OCI-LY1 (cell line): ENCODE measurements around the gene CHRNB1.

Experiments
- H2AFZ ChIP-seq: fragments of 200-600 bp; sonication (generic), shearing (Covaris generic); 2 replicates; pipeline ENCODE4 v1.6.0; 2014; ENCODE audit warnings: antibody characterized with exemption, mild to moderate bottlenecking, low read length
- H3F3A ChIP-seq: fragments of 200-600 bp; sonication (generic), shearing (Covaris generic); 2 replicates; pipeline ENCODE4 v1.6.0; 2014; ENCODE audit warnings: mild to moderate bottlenecking, antibody characterized with exemption, low read length, moderate library complexity; ENCODE audit not compliant: insufficient read depth
- H3K27ac ChIP-seq: fragments of 200-600 bp; sonication (generic); 2 replicates; pipeline ENCODE4 v1.5.1; 2014; ENCODE audit warnings: low read length, mixed run types, mild to moderate bottlenecking, low read depth; ENCODE audit not compliant: poor library complexity, severe bottlenecking
- H3K27me3 ChIP-seq: fragments of 200-600 bp; sonication (generic); 2 replicates; pipeline ENCODE4 v1.6.0; 2014; ENCODE audit warnings: antibody characterized with exemption, mild to moderate bottlenecking, low read length, moderate library complexity; ENCODE audit not compliant: insufficient read depth
- H3K36me3 ChIP-seq: fragments of 200-600 bp; sonication (generic); 2 replicates; pipeline ENCODE4 v1.6.1; 2014; ENCODE audit warnings: mild to moderate bottlenecking, antibody characterized with exemption, low read length, moderate library complexity, mixed read lengths; ENCODE audit not compliant: insufficient read depth
- H3K4me1 ChIP-seq: fragments of 200-600 bp; sonication (generic); 2 replicates; pipeline ENCODE4 v1.5.1; 2014; ENCODE audit warnings: mild to moderate bottlenecking, low read length, moderate library complexity; ENCODE audit not compliant: insufficient read depth, severe bottlenecking
- H3K4me2 ChIP-seq: fragments of 200-600 bp; sonication (generic), shearing (Covaris generic); 2 replicates; pipeline ENCODE4 v1.6.1; 2014; ENCODE audit warnings: low read length
- H3K4me3 ChIP-seq: fragments of 200-600 bp; sonication (generic); 2 replicates; pipeline ENCODE4 v1.5.1; 2014; ENCODE audit warnings: low read length, low read depth, mild to moderate bottlenecking, mixed read lengths; ENCODE audit not compliant: poor library complexity, severe bottlenecking
- H3K79me2 ChIP-seq: fragments of 200-600 bp; shearing (Covaris generic); 2 replicates; pipeline ENCODE4 v1.6.1; 2016; ENCODE audit warnings: mixed run types, low read length, mixed read lengths; ENCODE audit not compliant: insufficient read depth
- H3K9ac ChIP-seq: fragments of 200-600 bp; sonication (generic), shearing (Covaris generic); 2 replicates; pipeline ENCODE4 v1.6.1; 2014; ENCODE audit warnings: mild to moderate bottlenecking, low read length, mixed read lengths
- H3K9me2 ChIP-seq: fragments of 200-600 bp; sonication (generic), shearing (Covaris generic); 2 replicates; pipeline ENCODE4 v1.6.1; 2014; ENCODE audit warnings: low read depth, mild to moderate bottlenecking, low read length, mixed read lengths
- H3K9me3 ChIP-seq: fragments of 200-600 bp; shearing (Covaris generic); 2 replicates; pipeline ENCODE4 v1.6.1; 2014; ENCODE audit warnings: low read length, mixed read lengths
- H4K20me1 ChIP-seq: fragments of 200-600 bp; sonication (generic), shearing (Covaris generic); 2 replicates; pipeline ENCODE4 v1.6.0; 2016; ENCODE audit warnings: mild to moderate bottlenecking, low read length; ENCODE audit not compliant: insufficient read depth
- CTCF ChIP-seq: fragments of 200-600 bp; sonication (generic), shearing (Covaris generic); IDR thresholded peaks from 2 replicates; pipeline ENCODE4 v1.5.1; 2017; ENCODE audit warnings: mild to moderate bottlenecking, antibody characterized with exemption, low read length, moderate library complexity, mixed read lengths
- EZH2 ChIP-seq: fragments of 200-600 bp; sonication (generic), shearing (Covaris generic); IDR thresholded peaks from 2 replicates; pipeline ENCODE4 v1.8.0; 2017; ENCODE audit warnings: borderline replicate concordance, mixed run types, mild to moderate bottlenecking, antibody characterized with exemption, low read length, moderate library complexity, mixed read lengths

CHRNB1 gene

GRCh38 chr17:7403043-7403726 lies 41.7 kb upstream of the CHRNB1 start:
- peaks cover 15% of the 10 kb centered on the region for H3K4me1 ChIP-seq
- no peaks in the 10 kb centered on the region for H4K20me1 ChIP-seq
- TF ChIP-seq CTCF (no peak), EZH2 (no peak)
- no peak overlapping the region for H3K27ac ChIP-seq
- 0 out of 2 replicates have a peak, but pooled peaks cover 3% of the 10 kb centered on the region for H3F3A ChIP-seq
- no peak overlapping the region for H2AFZ ChIP-seq
- peak overlapping the region; percentile 85 for H3K4me2 ChIP-seq
- no peaks in the 10 kb centered on the region for H3K9me2 ChIP-seq
- no peaks in the 10 kb centered on the region for H3K9me3 ChIP-seq
- peak overlapping the region; percentile 78 for H3K9ac ChIP-seq
- no peaks in the 10 kb centered on the region for H3K36me3 ChIP-seq
- peak overlapping the region; percentile 77 for H3K4me3 ChIP-seq
- H3K27me3 ChIP-seq, result peaks cover 9% of the 10 kb centered on the region
- H3K79me2 ChIP-seq, result no peaks in the 10 kb centered on the region

- Histone ChIP-seq H2AFZ (no peak overlapping the region), H3K4me3 (peak overlapping the region; percentile 77), H3K79me2 (no peaks in the 10 kb centered on the region), H3F3A (0 out of 2 replicates have a peak, but pooled peaks cover 3% of the 10 kb centered on the region), H3K27me3 (peaks cover 9% of the 10 kb centered on the region), H3K36me3 (no peaks in the 10 kb centered on the region), H3K27ac (no peak overlapping the region), H3K4me2 (peak overlapping the region; percentile 85), H3K4me1 (peaks cover 15% of the 10 kb centered on the region), H3K9ac (peak overlapping the region; percentile 78), H3K9me2 (no peaks in the 10 kb centered on the region), H4K20me1 (no peaks in the 10 kb centered on the region), H3K9me3 (no peaks in the 10 kb centered on the region)
- no peak for TF ChIP-seq CTCF
- TF ChIP-seq EZH2, result no peak
These were observed 41.2 kb upstream of the CHRNB1 start for GRCh38 chr17:7403727-7403976.

GRCh38 chr17:7403977-7404736 lies 40.7 kb upstream of the CHRNB1 start, which contains the start of gene TMEM256:
Gene TMEM256, minus strand, starts transcription at chr17:7404097. Its CDS starts 13 bp downstream, at chr17:7404084.
- peaks cover 9% of the 10 kb centered on the region for H3K27me3 ChIP-seq
- H3K4me2 ChIP-seq, result peak within 1 kb of the TSS; percentile 85
- no peak within 1 kb of the TSS for H3K27ac ChIP-seq
- TF ChIP-seq CTCF, result no peak
- no peak for TF ChIP-seq EZH2
- 0 out of 2 replicates have a peak, but pooled peaks cover 3% of the 10 kb centered on the region for H3F3A ChIP-seq
- H3K9ac ChIP-seq, result peak within 1 kb of the TSS; percentile 78
- H4K20me1 ChIP-seq, result no peaks in the 10 kb centered on the region
- peaks cover 15% of the 10 kb centered on the region for H3K4me1 ChIP-seq
- no peaks in the 10 kb centered on the region for H3K9me3 ChIP-seq
- H3K79me2 ChIP-seq, result no peaks in the 10 kb centered on the region
- H3K36me3 ChIP-seq, result no peaks in the 10 kb centered on the region
- peak within 1 kb of the TSS; percentile 77 for H3K4me3 ChIP-seq
- no peak within 1 kb of the TSS for H2AFZ ChIP-seq
- no peaks in the 10 kb centered on the region for H3K9me2 ChIP-seq
